PC-3 (cell line): ENCODE measurements around the gene PPM1E. TPM values are rescaled to one million over a fixed set of nuclear protein-coding genes. Genes with fewer than 3 reads are reported as not detected.

Experiments used
- ATAC-seq: fragments of 200-7000 bp; cut with Tn5 transposase; 2 replicates; pipeline ENCODE4 v1.9.1; 2020; ENCODE audit warnings: mild to moderate bottlenecking, moderate library complexity
- BruUV-seq: library from RNA; stranded (reverse); fragments of 400-500 nt; replicated peaks from 2 replicates; lab custom pipeline; 2021; lab: Mats Ljungman, UMichigan
- CTCF ChIA-PET: fragments of 300-600 bp; sonication (Branson Sonifier 250); formaldehyde crosslinking; loops from one replicate; lab custom pipeline; 2022; ENCODE audit warnings: antibody characterized with exemption; lab: Charles Lee
- POLR2A ChIA-PET: fragments of 300-600 bp; sonication (Branson Sonifier 250); formaldehyde crosslinking; loops from one replicate; lab custom pipeline; 2022; ENCODE audit warnings: antibody characterized with exemption; ENCODE audit not compliant: unreplicated experiment; lab: Charles Lee
- DNase-seq: peaks from one replicate; pipeline ENCODE4 v3.0.0-alpha.2; 2015
- H2AFZ ChIP-seq: fragments of 300-600 bp; sonication (generic); 2 replicates; pipeline ENCODE4 v1.6.0; 2016; ENCODE audit warnings: antibody characterized with exemption, low read length
- H3F3A ChIP-seq: fragments of 300-600 bp; sonication (generic); one replicate; pipeline ENCODE4 v1.6.0; 2017; ENCODE audit warnings: antibody characterized with exemption, low read length, control low read depth, mild to moderate bottlenecking; ENCODE audit not compliant: unreplicated experiment
- H3K27ac ChIP-seq: fragments of 300-600 bp; sonication (generic); 2 replicates; pipeline ENCODE4 v1.5.1; 2016; ENCODE audit warnings: mild to moderate bottlenecking, low read length
- H3K27me3 ChIP-seq: fragments of 300-600 bp; sonication (generic); 2 replicates; pipeline ENCODE4 v1.6.1; 2016; ENCODE audit warnings: low read length, mixed read lengths
- H3K36me3 ChIP-seq: fragments of 300-600 bp; sonication (generic); 2 replicates; pipeline ENCODE4 v1.6.1; 2016; ENCODE audit warnings: low read depth, mixed run types, low read length, mixed read lengths
- H3K4me1 ChIP-seq: fragments of 300-600 bp; sonication (generic); 2 replicates; pipeline ENCODE4 v1.5.1; 2016; ENCODE audit warnings: low read length; ENCODE audit not compliant: insufficient read depth
- H3K4me2 ChIP-seq: fragments of 300-600 bp; sonication (generic); 2 replicates; pipeline ENCODE4 v1.6.0; 2016; ENCODE audit warnings: low read length
- H3K4me3 ChIP-seq: fragments of 300-600 bp; sonication (generic); 2 replicates; pipeline ENCODE4 v1.5.1; 2016; ENCODE audit warnings: mild to moderate bottlenecking, low read length, mixed read lengths
- H3K79me2 ChIP-seq: fragments of 300-600 bp; sonication (generic); 2 replicates; pipeline ENCODE4 v1.6.1; 2017; ENCODE audit warnings: low read length, mixed read lengths
- H3K9ac ChIP-seq: fragments of 300-600 bp; sonication (generic); 2 replicates; pipeline ENCODE4 v1.6.0; 2016; ENCODE audit warnings: mild to moderate bottlenecking, low read length
- H3K9me2 ChIP-seq: fragments of 300-600 bp; sonication (generic); replicated peaks from 2 replicates; pipeline ENCODE4 v1.6.1; 2016; ENCODE audit warnings: mixed run types, low read length, mixed read lengths
- H3K9me3 ChIP-seq: fragments of 300-600 bp; sonication (generic); 2 replicates; pipeline ENCODE4 v1.6.1; 2016; ENCODE audit warnings: low read length, mixed read lengths
- H4K20me1 ChIP-seq: fragments of 300-600 bp; sonication (generic); 2 replicates; pipeline ENCODE4 v1.6.1; 2016; ENCODE audit warnings: low read length, mixed read lengths
- CTCF ChIP-seq: fragments of 300-600 bp; sonication (generic); conservative IDR thresholded peaks from 2 replicates; pipeline ENCODE4 v1.5.1; 2017; ENCODE audit warnings: antibody characterized with exemption, low read depth, mild to moderate bottlenecking, low read length
- EZH2 ChIP-seq: fragments of 300-600 bp; sonication (generic); IDR thresholded peaks from one replicate; pipeline ENCODE4 v1.6.1; 2017; ENCODE audit warnings: antibody characterized with exemption, mild to moderate bottlenecking, low read length; ENCODE audit not compliant: unreplicated experiment
- EZH2phosphoT487 ChIP-seq: fragments of 300-600 bp; sonication (generic); IDR thresholded peaks from 2 replicates; pipeline ENCODE4 v1.6.1; 2018; ENCODE audit warnings: mild to moderate bottlenecking, antibody characterized with exemption, low read length, borderline replicate concordance
- intact Hi-C: fragments of 100-400 bp; cut with micrococcal nuclease; formaldehyde crosslinking; loops from 2 replicates; pipeline ENCODE4 v1.9.0; 2023
- total RNA-seq: library from RNA; depleted of rRNA; stranded (reverse); fragments of >200 nt; gene quantifications from 2 replicates; pipeline ENCODE4 v1.2.3, GENCODE V29; 2014

The PPM1E gene
- total RNA-seq, 1 experiment from 2014 or later, result not detected

DNA sequence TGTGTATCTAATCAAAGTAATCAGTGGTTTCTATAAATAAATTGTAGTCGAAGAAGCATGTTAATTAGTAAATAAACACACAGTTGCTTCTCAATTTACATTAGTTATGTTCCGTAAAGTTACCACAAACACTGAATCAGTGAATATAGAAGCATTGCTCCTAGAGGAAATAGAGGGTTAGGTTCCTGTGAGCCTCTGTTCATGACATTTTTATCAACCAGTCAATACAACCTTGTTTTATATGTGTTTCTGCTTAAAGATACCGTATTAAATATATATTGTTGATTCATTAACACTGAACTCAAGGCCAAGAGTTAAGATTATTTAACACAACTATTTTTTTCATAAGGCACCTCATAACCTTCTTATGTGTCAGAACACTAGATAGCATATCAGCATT lies 134.3 kb downstream of the PPM1E start:
- H3K4me3 ChIP-seq, result no peak overlapping the region
- ATAC-seq (no peak), DNase-seq (no peak)
- H3K27me3 ChIP-seq, result peaks cover 64% of the 10 kb centered on the region
- H3K79me2 ChIP-seq, result no peaks in the 10 kb centered on the region
- H2AFZ ChIP-seq, result no peak overlapping the region
- BruUV-seq, result no TSS peak
- H3K36me3 ChIP-seq, result no peaks in the 10 kb centered on the region
- H4K20me1 ChIP-seq, result no peaks in the 10 kb centered on the region
- H3F3A ChIP-seq, result no peaks in the 10 kb centered on the region
- H3K27ac ChIP-seq, result no peak overlapping the region
- intact Hi-C loops, result no loop called here
- H3K4me1 ChIP-seq, result no peaks in the 10 kb centered on the region
- H3K9ac ChIP-seq, result no peak overlapping the region
- no peaks in the 10 kb centered on the region for H3K9me3 ChIP-seq
- H3K4me2 ChIP-seq, result no peak overlapping the region
- CTCF ChIA-PET, result no interaction called here
- TF ChIP-seq EZH2, result no peak
- 0 out of 2 replicates have a peak, but pooled peaks cover 3% of the 10 kb centered on the region for H3K9me2 ChIP-seq
- POLR2A ChIA-PET, result no interaction called here

DNA sequence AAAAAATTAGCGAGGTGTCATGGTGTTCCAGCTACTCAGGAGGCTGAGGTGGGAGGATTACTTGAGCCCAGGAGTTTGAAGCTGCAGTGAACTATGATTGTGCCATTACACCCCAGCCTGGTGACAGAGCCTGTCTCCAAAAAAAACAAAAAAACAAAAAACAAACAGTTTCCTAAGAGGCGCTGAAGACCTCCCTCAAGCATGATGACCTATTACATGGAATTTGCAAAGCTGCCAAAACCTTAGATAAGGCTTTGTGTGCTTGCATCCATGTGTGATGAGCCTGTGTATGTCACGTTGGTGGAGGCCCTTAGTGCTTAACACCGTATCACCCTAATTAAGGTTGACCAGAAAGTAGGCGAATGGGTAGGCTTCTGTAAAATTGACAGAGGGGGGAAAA lies 143.5 kb downstream of the PPM1E start:
- Histone ChIP-seq H4K20me1 (no peaks in the 10 kb centered on the region), H3F3A (no peaks in the 10 kb centered on the region), H3K9me3 (no peaks in the 10 kb centered on the region), H3K79me2 (no peaks in the 10 kb centered on the region), H3K4me3 (no peak overlapping the region), H3K36me3 (no peaks in the 10 kb centered on the region), H3K4me1 (no peaks in the 10 kb centered on the region), H3K27me3 (no peaks in the 10 kb centered on the region), H3K9ac (no peak overlapping the region), H3K4me2 (no peak overlapping the region), H3K9me2 (no peaks in the 10 kb centered on the region), H3K27ac (no peak overlapping the region), H2AFZ (no peak overlapping the region)
- intact Hi-C loops, result no loop called here
- TF ChIP-seq CTCF (no peak), EZH2 (no peak), EZH2phosphoT487 (no peak)
- DNase-seq (no peak), ATAC-seq (no peak)
- CTCF ChIA-PET, result no interaction called here
- BruUV-seq, result no TSS peak
- POLR2A ChIA-PET, result no interaction called here

- H4K20me1 ChIP-seq, result no peaks in the 10 kb centered on the region
- BruUV-seq, result no TSS peak
- no peaks in the 10 kb centered on the region for H3K9me3 ChIP-seq
- intact Hi-C loops, result no loop called here
- no peak overlapping the region for H3K4me3 ChIP-seq
- no peak for ATAC-seq
- H3K27me3 ChIP-seq, result no peaks in the 10 kb centered on the region
- CTCF ChIA-PET, result no interaction called here
- POLR2A ChIA-PET, result no interaction called here
- H3F3A ChIP-seq, result no peaks in the 10 kb centered on the region
- DNase-seq, result no peak
- H2AFZ ChIP-seq, result no peak overlapping the region
- H3K36me3 ChIP-seq, result no peaks in the 10 kb centered on the region
- no peak overlapping the region for H3K9ac ChIP-seq
- H3K4me1 ChIP-seq, result no peaks in the 10 kb centered on the region
- H3K27ac ChIP-seq, result no peak overlapping the region
- no peak overlapping the region for H3K4me2 ChIP-seq
- TF ChIP-seq EZH2, result no peak
- TF ChIP-seq EZH2phosphoT487, result no peak
- TF ChIP-seq CTCF, result no peak
- H3K79me2 ChIP-seq, result no peaks in the 10 kb centered on the region
- no peaks in the 10 kb centered on the region for H3K9me2 ChIP-seq
These were observed 146.7 kb downstream of the PPM1E start for GRCh38 chr17:58902322-58902721.
